OCI-M1 (cell line): ENCODE data around the gene PARL.
"Not testable (repeated sequence)": the region's sequence is repeated elsewhere in the genome, so short reads cannot be mapped to it uniquely, and the experiment has no call there.

Source experiments
- DNase-seq: peaks from one replicate; lab custom pipeline; 2025; lab: John Stamatoyannopoulos, UW

The PARL gene

GRCh38 chr3:183784503-183784902, 100.2 kb downstream of the PARL start:
- not testable (repeated sequence) for DNase-seq

- DNase-seq = no peak
Measured at GRCh38 chr3:183782576-183783276, 102.0 kb downstream of the PARL start.

DNA sequence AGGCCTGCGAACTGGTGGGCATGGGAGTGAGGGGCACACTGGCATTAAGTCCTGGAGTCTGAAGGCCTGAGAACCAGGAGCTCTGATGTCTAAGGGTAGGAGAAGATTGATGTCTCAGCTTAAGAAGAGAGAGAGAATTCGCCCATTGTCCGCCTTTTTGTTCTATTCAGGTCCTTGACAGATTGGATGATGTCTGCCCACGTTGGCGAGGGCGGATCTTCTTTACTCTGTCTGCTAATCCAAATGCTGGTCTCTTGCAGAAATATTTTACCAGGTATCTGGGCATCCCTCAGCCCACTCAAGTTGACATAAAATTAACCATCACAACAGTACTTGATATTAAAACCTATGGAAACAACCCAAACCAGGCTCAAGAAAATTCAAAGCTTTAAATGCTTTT, 103.4 kb downstream of the PARL start:
- DNase-seq = no peak

- DNase-seq = peak; percentile 13
Measured at GRCh38 chr3:183779896-183780465, 104.7 kb downstream of the PARL start.
